Astrocyte of the cerebellum (primary cell): ENCODE results near the gene GNAI2.
A peak's percentile ranks its signal among the peaks of the same experiment; 100 is the strongest.

ENCODE experiments used
- DNase-seq: peaks from one replicate; pipeline ENCODE4 v3.0.0-alpha.2; 2011; ENCODE audit warnings: low read depth
- H3K4me3 ChIP-seq: 2 replicates; pipeline ENCODE4 v1.5.1; 2011; ENCODE audit warnings: mild to moderate bottlenecking, low read depth, low read length, moderate library complexity
- CTCF ChIP-seq: IDR thresholded peaks from 2 replicates; pipeline ENCODE4 v1.5.1; 2012; ENCODE audit warnings: low read length, low read depth, moderate library complexity, mild to moderate bottlenecking; ENCODE audit errors: missing control alignments
- in situ Hi-C: cut with HindIII; loops from 2 replicates; pipeline ENCODE4 v1.10.0; 2017; ENCODE audit warnings: low sequenced_read_pairs

GNAI2 gene

GRCh38 chr3:50236484-50237132 is 604 bp downstream of the GNAI2 start:
- in situ Hi-C loops, result no loop called here
- TF ChIP-seq CTCF, result no peak
- peak overlapping the region; percentile 94 for H3K4me3 ChIP-seq
- no peak for DNase-seq

GRCh38 chr3:50237133-50237651 is 1.2 kb downstream of the GNAI2 start:
- in situ Hi-C loops, result no loop called here
- TF ChIP-seq CTCF, result no peak
- DNase-seq, result no peak
- peak overlapping the region; percentile 94 for H3K4me3 ChIP-seq

- H3K4me3 ChIP-seq, result peak overlapping the region; percentile 94
- TF ChIP-seq CTCF, result no peak
- in situ Hi-C loops, result no loop called here
- DNase-seq, result no peak
These were observed 1.9 kb downstream of the GNAI2 start for GRCh38 chr3:50237754-50238548.

GRCh38 chr3:50238549-50239026 is 2.6 kb downstream of the GNAI2 start:
- H3K4me3 ChIP-seq, result peak overlapping the region; percentile 94
- peak; percentile 26 for TF ChIP-seq CTCF
- DNase-seq, result no peak
- in situ Hi-C loops, result no loop called here

- no peak overlapping the region for H3K4me3 ChIP-seq
- no peak for TF ChIP-seq CTCF
- DNase-seq, result no peak
- in situ Hi-C loops, result loop anchor here (5.0 kb wide), 2 partner anchors 47 to 127 kb away; partner anchors contain the start of gene GNAT1
These were observed 3.6 kb downstream of the GNAI2 start for GRCh38 chr3:50239649-50240048.

- in situ Hi-C loops, result loop anchor here (5.0 kb wide), 2 partner anchors 49 to 129 kb away; partner anchors contain the start of gene GNAT1
- TF ChIP-seq CTCF, result no peak
- DNase-seq, result no peak
- no peak overlapping the region for H3K4me3 ChIP-seq
These were observed 5.2 kb downstream of the GNAI2 start for GRCh38 chr3:50241163-50241562.
